NT2/D1 (cell line): ENCODE results near the gene COTL1.
A peak's percentile ranks its signal among the peaks of the same experiment; 100 is the strongest.

Experiments used
- DNase-seq: peaks from one replicate; pipeline ENCODE4 v3.0.0-alpha.2; 2011; ENCODE audit warnings: low read depth, low spot score
- H3K27me3 ChIP-seq: 2 replicates; pipeline ENCODE4 v1.6.0; 2011; ENCODE audit warnings: mild to moderate bottlenecking; ENCODE audit not compliant: insufficient read length, insufficient read depth
- H3K36me3 ChIP-seq: 2 replicates; pipeline ENCODE4 v1.6.1; 2011; ENCODE audit warnings: mild to moderate bottlenecking, low read length, mixed read lengths; ENCODE audit not compliant: insufficient read depth, insufficient read length
- H3K4me1 ChIP-seq: 2 replicates; pipeline ENCODE4 v1.5.1; 2011; ENCODE audit not compliant: insufficient read depth, insufficient read length
- H3K4me3 ChIP-seq: 2 replicates; pipeline ENCODE4 v1.5.1; 2011; ENCODE audit warnings: low read depth; ENCODE audit not compliant: insufficient read length
- H3K9ac ChIP-seq: 2 replicates; pipeline ENCODE4 v1.6.0; 2011; ENCODE audit warnings: low read depth; ENCODE audit not compliant: insufficient read length
- H3K9me3 ChIP-seq: 2 replicates; pipeline ENCODE4 v1.5.1; 2011; ENCODE audit warnings: mild to moderate bottlenecking, low read length; ENCODE audit not compliant: insufficient read depth
- SUZ12 ChIP-seq: IDR thresholded peaks from 2 replicates; pipeline ENCODE4 v1.6.1; 2011; ENCODE audit not compliant: insufficient read length, insufficient read depth; ENCODE audit errors: extremely low read depth
- YY1 ChIP-seq: IDR thresholded peaks from 2 replicates; pipeline ENCODE4 v1.6.1; 2011; ENCODE audit not compliant: insufficient read length, insufficient read depth
- ZNF274 ChIP-seq: IDR thresholded peaks from 2 replicates; pipeline ENCODE4 v1.6.1; 2011; ENCODE audit warnings: mild to moderate bottlenecking, low read depth, low read length

The COTL1 gene

DNA sequence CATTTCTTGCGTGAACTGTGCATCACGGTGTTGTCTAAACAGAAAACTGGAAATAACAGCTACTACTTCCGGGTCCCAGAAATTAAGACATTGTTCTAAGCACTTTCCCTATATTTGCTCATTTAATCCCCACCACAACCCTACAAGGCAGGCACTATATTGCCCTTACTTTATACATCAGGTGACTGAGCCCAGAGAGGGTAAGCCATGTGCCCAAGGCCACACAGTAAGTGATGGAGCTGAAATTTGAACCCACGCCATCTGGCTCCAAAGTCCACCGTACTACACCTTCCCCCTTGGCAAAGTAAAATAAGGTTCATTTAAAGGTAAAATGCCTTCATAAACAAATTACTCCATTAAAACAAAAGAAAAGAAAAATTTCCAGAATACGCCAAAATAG, 33.2 kb downstream of the COTL1 start:
- no peak for DNase-seq
- H3K9me3 ChIP-seq: no peaks in the 10 kb centered on the region
- H3K9ac ChIP-seq: no peak overlapping the region
- peaks cover 6% of the 10 kb centered on the region for H3K4me1 ChIP-seq
- no peaks in the 10 kb centered on the region for H3K27me3 ChIP-seq
- TF ChIP-seq YY1: no peak
- TF ChIP-seq ZNF274: no peak
- no peak for TF ChIP-seq SUZ12
- H3K36me3 ChIP-seq: peaks cover 89% of the 10 kb centered on the region
- H3K4me3 ChIP-seq: no peak overlapping the region

DNA sequence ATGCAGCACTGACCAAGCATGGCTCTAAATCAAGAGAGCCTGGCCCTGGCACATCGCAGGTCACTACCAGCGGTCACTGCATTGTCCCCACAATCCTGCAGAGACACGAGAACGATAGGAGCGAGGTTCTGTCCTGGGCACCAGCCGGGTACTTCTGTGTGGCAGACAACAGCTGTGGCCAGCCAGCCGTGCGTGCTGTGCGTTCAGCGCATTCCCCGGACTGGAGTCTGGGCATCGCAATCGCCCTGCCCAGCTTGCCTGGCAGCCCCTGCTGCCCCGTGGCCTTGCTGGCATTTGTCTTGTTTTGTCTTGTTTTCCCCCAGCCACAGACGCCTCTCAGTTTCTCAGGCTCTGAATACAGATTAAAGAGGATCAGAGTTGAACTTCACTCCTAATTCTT, 33.9 kb downstream of the COTL1 start:
- no peak for TF ChIP-seq ZNF274
- TF ChIP-seq SUZ12: no peak
- TF ChIP-seq YY1: no peak
- Histone ChIP-seq H3K9ac (no peak overlapping the region), H3K36me3 (peaks cover 89% of the 10 kb centered on the region), H3K4me1 (peaks cover 6% of the 10 kb centered on the region), H3K27me3 (no peaks in the 10 kb centered on the region), H3K4me3 (no peak overlapping the region), H3K9me3 (no peaks in the 10 kb centered on the region)
- no peak for DNase-seq

DNA sequence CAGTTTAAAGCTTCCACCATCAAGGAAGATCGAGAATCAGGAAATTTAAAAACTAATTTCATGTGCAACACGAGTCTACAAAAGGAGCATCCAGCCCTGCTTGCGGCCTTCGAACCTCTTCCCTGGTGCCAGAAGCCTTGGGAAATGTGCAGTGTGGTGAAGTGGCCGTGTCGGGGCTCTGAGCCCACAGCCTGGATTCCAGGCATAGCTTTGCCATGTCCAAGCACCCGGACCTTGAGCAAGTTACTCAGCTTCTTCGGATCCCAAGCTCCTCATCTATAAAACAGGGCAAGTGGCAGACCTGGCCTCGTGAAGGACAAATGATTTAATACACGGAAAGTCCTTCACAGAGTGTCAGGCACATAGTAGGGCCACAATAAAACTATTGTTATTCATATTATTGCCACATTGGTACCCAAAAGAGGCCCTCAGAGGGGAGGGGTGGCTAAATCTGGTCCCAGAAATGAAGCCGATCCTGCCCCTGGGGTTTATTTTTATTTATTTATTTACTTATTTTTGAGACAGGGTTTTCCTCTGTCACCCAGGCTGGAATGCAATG, 34.8 kb downstream of the COTL1 start:
- Histone ChIP-seq H3K27me3 (no peaks in the 10 kb centered on the region), H3K9me3 (no peaks in the 10 kb centered on the region), H3K4me1 (peaks cover 6% of the 10 kb centered on the region), H3K4me3 (no peak overlapping the region), H3K9ac (no peak overlapping the region), H3K36me3 (peaks cover 88% of the 10 kb centered on the region)
- TF ChIP-seq ZNF274: no peak
- TF ChIP-seq YY1: no peak
- TF ChIP-seq SUZ12: no peak
- DNase-seq: no peak

DNA sequence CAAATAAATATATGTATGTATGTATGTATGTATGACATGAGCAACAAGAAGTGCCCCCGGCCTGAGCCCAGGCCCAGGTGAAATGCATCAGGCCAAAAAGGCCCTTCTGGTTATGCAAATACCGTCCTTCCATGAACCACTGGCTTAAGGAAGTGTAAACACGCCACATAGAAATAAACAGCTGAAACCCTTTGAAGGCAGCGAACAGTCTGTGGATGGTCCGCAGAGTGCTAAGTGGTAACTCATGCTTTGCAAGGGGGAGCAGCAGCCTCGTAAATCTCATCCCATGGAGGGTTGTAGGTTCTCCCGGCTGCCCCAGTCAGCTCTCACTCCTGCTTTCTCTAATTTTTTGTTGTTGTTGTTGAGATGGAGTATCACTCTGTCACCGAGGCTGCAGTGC, 36.7 kb downstream of the COTL1 start:
- Histone ChIP-seq H3K36me3 (peaks cover 87% of the 10 kb centered on the region), H3K4me3 (no peak overlapping the region), H3K9ac (no peak overlapping the region), H3K4me1 (peaks cover 6% of the 10 kb centered on the region), H3K9me3 (no peaks in the 10 kb centered on the region), H3K27me3 (no peaks in the 10 kb centered on the region)
- TF ChIP-seq ZNF274 (no peak), SUZ12 (no peak), YY1 (no peak)
- no peak for DNase-seq

DNA sequence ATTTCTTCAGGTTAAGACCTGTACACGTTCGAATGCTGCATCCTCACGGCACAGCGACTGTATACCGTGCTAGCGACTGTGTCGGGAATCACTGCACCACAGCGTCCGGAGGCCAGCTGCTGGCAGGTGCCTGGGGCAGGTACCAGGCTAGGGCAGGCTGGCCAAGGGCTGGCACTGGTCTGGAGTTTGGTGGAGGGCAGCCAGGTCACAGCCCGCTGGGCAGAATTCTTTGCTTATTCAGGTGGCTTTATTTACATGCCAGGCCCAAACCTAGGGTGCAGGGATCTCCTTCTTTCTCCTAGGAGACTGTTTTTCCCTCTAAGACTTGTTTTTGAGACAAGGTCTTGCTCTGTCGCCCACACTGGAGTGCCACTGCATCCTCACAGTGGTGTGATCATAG, 37.9 kb downstream of the COTL1 start:
- TF ChIP-seq YY1: no peak
- TF ChIP-seq SUZ12: no peak
- TF ChIP-seq ZNF274: no peak
- H3K4me1 ChIP-seq: peaks cover 6% of the 10 kb centered on the region
- H3K9me3 ChIP-seq: no peaks in the 10 kb centered on the region
- peak overlapping the region; percentile 6 for H3K9ac ChIP-seq
- no peaks in the 10 kb centered on the region for H3K27me3 ChIP-seq
- no peak for DNase-seq
- peaks cover 84% of the 10 kb centered on the region for H3K36me3 ChIP-seq
- no peak overlapping the region for H3K4me3 ChIP-seq

DNA sequence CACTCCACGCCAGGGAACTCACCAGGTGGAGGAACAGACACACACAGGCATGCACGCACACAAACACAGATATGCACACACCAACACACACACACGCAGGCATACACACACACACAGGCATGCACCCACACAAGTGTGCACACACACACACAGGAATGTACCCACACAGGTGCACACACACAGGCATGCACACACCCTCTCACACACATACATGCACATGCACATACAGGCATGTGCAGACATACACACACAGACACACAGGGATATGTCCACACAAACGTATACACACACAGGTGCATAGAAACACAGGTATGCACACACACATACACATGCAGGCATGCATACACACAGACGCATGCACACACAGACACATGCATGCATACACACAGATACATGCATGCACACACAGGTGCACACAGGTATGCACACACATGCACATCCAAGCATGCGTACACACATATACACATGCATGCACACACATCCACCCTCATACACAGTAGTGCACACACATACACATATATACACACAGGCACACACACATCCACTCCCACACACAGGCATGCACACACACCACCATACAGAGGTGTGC, 39.2 kb downstream of the COTL1 start:
- H3K9me3 ChIP-seq: no peaks in the 10 kb centered on the region
- peaks cover 80% of the 10 kb centered on the region for H3K36me3 ChIP-seq
- H3K4me3 ChIP-seq: no peak overlapping the region
- no peak overlapping the region for H3K9ac ChIP-seq
- no peak for TF ChIP-seq SUZ12
- TF ChIP-seq YY1: no peak
- no peak for TF ChIP-seq ZNF274
- peaks cover 5% of the 10 kb centered on the region for H3K4me1 ChIP-seq
- no peak for DNase-seq
- H3K27me3 ChIP-seq: no peaks in the 10 kb centered on the region

DNA sequence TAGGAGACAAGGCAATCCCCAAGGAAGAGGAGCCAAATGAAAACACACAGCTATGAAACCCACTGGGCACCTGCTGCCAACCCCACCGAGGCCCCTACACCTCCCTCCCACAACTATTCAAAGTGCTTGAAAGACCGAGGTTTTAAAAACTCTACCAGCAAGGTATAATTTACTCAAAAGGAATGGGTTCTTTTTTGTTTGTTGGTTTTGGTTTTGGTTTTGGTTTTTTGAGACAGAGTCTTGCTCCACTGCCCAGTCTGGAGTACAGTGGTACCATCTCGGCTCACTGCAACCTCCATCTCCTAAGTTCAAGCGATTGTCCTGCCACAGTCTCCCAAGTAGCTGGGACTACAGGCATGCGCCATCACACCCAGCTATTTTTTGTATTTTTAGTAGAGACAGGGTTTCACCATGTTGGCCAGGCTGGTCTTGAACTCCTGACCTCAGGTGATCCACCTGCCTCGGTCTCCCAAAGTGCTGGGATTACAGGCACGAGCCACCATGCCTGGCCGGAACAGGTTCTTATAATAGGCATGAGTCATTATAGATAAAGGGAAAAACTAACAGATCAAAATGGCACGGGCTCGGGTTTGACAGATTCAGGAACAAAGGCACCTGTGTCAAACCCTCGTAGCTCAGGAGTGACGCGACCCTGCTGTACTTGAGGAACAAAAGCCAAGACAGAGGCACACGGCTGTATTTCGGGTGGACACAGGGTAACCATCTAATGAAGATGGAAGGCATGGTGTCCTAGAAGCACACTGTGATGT, 40.7 kb downstream of the COTL1 start:
- H3K4me3 ChIP-seq: no peak overlapping the region
- no peak for DNase-seq
- peaks cover 81% of the 10 kb centered on the region for H3K36me3 ChIP-seq
- no peaks in the 10 kb centered on the region for H3K9me3 ChIP-seq
- no peaks in the 10 kb centered on the region for H3K27me3 ChIP-seq
- no peak overlapping the region for H3K9ac ChIP-seq
- H3K4me1 ChIP-seq: peaks cover 5% of the 10 kb centered on the region
- TF ChIP-seq YY1 (no peak), ZNF274 (no peak), SUZ12 (no peak)
